ENCODE measurements around the gene DLG2.
"Not testable (repeated sequence)": the region's sequence is repeated elsewhere in the genome, so short reads cannot be mapped to it uniquely, and the experiment has no call there.

The DLG2 gene

DNA sequence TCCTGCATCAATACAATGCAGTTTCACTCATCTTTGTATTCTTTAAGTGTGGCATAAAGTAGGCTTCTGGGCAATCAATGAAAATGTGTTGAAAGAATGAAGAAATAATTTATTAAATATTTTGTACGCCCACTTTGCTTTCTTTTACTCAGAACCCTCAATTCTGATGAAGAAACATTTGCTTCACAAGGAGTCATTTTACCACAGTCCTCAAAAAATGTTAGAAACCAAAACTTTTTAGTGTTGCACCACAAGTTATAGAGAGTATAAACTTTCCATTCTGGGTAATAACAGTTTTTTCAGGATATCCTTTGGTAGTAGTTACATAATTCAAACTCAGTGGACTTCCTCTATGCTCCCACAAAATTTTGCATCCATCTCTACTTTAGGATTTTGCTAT is 360.5 kb downstream of the DLG2 start:
- DNase-seq (ENCODE audit: low read depth) = no peak
- TF ChIP-seq, protein P1, sequence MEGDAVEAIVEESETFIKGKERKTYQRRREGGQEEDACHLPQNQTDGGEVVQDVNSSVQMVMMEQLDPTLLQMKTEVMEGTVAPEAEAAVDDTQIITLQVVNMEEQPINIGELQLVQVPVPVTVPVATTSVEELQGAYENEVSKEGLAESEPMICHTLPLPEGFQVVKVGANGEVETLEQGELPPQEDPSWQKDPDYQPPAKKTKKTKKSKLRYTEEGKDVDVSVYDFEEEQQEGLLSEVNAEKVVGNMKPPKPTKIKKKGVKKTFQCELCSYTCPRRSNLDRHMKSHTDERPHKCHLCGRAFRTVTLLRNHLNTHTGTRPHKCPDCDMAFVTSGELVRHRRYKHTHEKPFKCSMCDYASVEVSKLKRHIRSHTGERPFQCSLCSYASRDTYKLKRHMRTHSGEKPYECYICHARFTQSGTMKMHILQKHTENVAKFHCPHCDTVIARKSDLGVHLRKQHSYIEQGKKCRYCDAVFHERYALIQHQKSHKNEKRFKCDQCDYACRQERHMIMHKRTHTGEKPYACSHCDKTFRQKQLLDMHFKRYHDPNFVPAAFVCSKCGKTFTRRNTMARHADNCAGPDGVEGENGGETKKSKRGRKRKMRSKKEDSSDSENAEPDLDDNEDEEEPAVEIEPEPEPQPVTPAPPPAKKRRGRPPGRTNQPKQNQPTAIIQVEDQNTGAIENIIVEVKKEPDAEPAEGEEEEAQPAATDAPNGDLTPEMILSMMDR (conservative IDR thresholded peaks at IDR 0.05; ENCODE audit: low read depth, low read length) = no peak

DNA sequence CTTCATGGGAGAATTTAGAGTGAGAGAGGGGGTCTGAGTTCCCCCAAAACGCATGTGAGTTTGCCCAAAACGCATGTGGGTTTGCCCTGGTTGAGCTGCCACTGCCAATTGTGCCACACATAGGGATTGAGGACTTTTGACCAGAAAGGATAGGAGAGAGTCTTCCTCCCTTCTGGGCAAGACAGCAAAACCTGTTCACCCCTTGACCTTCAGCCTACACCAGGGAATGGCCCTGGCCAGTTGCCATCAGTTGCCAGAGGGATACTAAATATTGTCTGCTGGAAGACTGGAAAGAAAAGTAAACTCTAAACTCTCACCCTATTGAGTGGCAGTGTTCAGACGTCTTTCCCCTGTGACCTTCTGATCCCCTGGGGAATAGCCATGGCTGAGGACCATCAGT is 363.8 kb downstream of the DLG2 start:
- no peak for DNase-seq (ENCODE audit: low read depth)
- TF ChIP-seq, protein P1 (conservative IDR thresholded peaks at IDR 0.05; ENCODE audit: low read depth, low read length) = no peak
- H3K4me3 ChIP-seq (ENCODE audit: low read length) = no peak overlapping the region

More for the DNA sequence above, 360.5 kb downstream of the DLG2 start:
- H3K4me3 ChIP-seq (ENCODE audit: low read length) = no peak overlapping the region

DNA sequence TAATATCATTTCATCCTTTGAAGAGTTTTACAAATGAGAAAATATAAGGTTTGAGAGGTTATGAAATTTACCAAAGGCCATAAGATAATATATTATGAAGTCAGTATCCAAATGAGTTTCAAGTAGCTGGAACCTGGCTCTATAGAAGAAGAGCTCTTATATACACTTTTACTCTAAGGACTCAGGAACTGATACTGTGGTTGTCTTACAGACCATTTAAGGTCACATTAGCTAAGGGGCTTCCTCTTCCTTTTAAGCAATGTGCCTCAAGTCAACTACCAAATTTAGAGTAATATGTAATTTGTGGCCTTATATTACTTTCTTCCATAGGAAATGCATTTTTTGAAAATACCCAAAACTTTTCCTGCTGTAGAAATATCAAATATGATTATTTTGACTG is 369.3 kb downstream of the DLG2 start:
- no peak for DNase-seq (ENCODE audit: low read depth)
- no peak overlapping the region for H3K4me3 ChIP-seq (ENCODE audit: low read length)

GRCh38 chr11:85256433-85256832 is 370.7 kb downstream of the DLG2 start:
- no peak for DNase-seq (ENCODE audit: low read depth)
- TF ChIP-seq, protein P1 (conservative IDR thresholded peaks at IDR 0.05; ENCODE audit: low read depth, low read length) = no peak

More for the DNA sequence above, 369.3 kb downstream of the DLG2 start:
- TF ChIP-seq, protein P1 (conservative IDR thresholded peaks at IDR 0.05; ENCODE audit: low read depth, low read length) = no peak

DNA sequence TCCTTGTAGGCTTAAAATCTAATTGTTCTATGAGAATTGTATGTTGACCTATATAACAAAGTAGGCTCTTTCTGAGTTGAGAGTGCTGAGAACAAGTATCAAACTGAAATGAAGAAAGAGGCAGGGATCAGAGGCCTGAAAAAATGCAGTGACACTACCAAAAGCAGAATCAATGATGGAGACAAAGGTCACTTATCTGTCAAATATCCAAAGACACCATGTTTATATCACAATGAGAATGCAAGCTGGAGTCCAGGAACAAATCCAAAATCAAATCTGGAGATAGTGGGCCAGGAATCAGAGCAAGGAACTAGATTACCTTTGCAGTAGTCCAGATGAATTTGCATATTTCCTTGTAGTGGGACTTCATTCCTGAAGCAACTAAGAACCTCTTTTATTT is 377.7 kb downstream of the DLG2 start:
- TF ChIP-seq, protein P1 (conservative IDR thresholded peaks at IDR 0.05; ENCODE audit: low read depth, low read length) = no peak
- DNase-seq (ENCODE audit: low read depth) = no peak
- no peak overlapping the region for H3K4me3 ChIP-seq (ENCODE audit: low read length)

More at GRCh38 chr11:85256433-85256832, 370.7 kb downstream of the DLG2 start:
- no peak overlapping the region for H3K4me3 ChIP-seq (ENCODE audit: low read length)

DNA sequence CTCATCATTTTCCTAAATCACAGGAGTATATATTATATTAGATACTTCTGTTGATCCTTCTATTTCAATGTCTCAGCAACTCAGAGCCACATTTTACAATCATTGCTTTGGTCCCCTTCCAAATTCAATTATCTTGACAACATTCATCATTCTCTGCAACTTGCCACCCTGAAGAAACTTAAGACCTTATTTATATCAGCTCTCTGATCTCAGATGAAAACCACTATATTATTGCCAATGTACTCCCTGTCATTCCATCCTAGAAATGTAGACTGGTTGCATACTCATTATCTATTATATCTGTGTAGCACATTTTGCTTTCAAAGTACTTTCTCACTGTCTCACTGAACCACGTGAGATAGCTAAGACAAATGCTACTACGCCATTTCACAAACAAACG is 379.3 kb downstream of the DLG2 start:
- DNase-seq (ENCODE audit: low read depth) = no peak
- TF ChIP-seq, protein P1 (conservative IDR thresholded peaks at IDR 0.05; ENCODE audit: low read depth, low read length) = no peak
- H3K4me3 ChIP-seq (ENCODE audit: low read length) = no peak overlapping the region

DNA sequence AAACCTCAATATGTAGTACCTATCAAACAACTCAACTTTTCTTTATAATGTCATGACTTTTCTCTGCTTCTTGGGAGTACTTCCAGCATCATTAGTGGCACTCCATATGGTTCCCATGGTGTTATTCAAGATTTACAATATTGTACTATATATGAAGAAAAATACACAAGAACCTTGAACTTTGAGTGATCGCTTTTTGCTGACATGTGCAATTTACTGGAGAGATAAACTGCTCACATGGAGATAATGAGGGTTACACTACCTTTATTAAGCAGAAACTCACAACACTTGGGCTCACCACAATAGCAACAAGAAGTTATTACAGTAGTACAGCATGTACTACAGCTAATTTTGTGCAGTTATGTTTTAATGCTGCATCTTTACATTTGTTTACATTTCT is 388.2 kb downstream of the DLG2 start:
- TF ChIP-seq, protein P1 (conservative IDR thresholded peaks at IDR 0.05; ENCODE audit: low read depth, low read length) = no peak
- H3K4me3 ChIP-seq (ENCODE audit: low read length) = no peak overlapping the region
- no peak for DNase-seq (ENCODE audit: low read depth)

GRCh38 chr11:85238038-85238437 is 389.1 kb downstream of the DLG2 start:
- not testable (repeated sequence) for H3K4me3 ChIP-seq (ENCODE audit: low read length)

More at GRCh38 chr11:85238038-85238437, 389.1 kb downstream of the DLG2 start:
- DNase-seq (ENCODE audit: low read depth) = not testable (repeated sequence)
